SU-DHL-6 (cell line): ENCODE data around the gene SPINT1.

ENCODE experiments used
- CTCF ChIP-seq: fragments of 200-600 bp; sonication (generic); IDR thresholded peaks from one replicate; pipeline ENCODE4 v1.5.1; 2017; ENCODE audit warnings: antibody characterized with exemption, mild to moderate bottlenecking, low read length, moderate library complexity; ENCODE audit not compliant: insufficient read depth, poor library complexity, severe bottlenecking
- EZH2phosphoT487 ChIP-seq: fragments of 200-600 bp; sonication (generic), shearing (Covaris generic); conservative IDR thresholded peaks from 2 replicates; pipeline ENCODE4 v1.6.1; 2018; ENCODE audit warnings: mild to moderate bottlenecking, antibody characterized with exemption, low read length, moderate library complexity, mixed read lengths

- TF ChIP-seq CTCF (no peak), EZH2phosphoT487 (no peak)
Measured at GRCh38 chr15:40828447-40829036, 15.3 kb upstream of the SPINT1 start, which contains the start of gene PPP1R14D.
